Measurements from ENCODE around the gene OR2B6. TPM values are rescaled to one million over a fixed set of nuclear protein-coding genes. Genes with fewer than 3 reads are reported as not detected.

OR2B6 gene
- total and polyA plus RNA-seq, 2 donors (not counting 1 experiment from before 2014, with no cell fraction given) = 0.17 TPM; not detected in 1

DNA sequence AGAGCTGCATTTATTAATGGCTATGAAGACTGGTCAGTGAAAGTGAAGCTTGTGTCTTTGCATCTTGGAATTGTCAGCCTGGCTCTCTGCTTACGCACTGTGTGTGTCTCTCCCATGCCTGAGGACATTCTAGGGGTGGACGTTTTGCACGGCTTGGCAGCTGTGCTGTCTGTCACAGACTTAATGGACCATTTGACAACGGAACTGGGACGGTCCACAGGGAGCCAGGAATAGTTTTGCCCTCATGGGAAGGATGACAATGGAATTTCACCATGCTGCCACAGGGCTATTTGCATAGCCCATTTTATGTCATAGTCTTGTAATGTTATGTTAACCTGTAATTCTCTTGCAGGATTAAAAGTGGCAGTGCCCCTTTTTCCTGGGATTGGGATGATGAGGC, 44.7 kb downstream of the OR2B6 start:
- no peak for DNase-seq (ENCODE audit: low read depth in 2 of 2)
- no peak overlapping the region for H3K4me2 ChIP-seq (ENCODE audit: extremely low read depth, insufficient read depth, low read length)
- no peaks in the 10 kb centered on the region for H3K4me1 ChIP-seq (ENCODE audit: control insufficient read depth, extremely low read depth, insufficient read depth, low read length)
- no peaks in the 10 kb centered on the region for H3K9me3 ChIP-seq (ENCODE audit: control insufficient read depth, insufficient read depth, low read depth, low read length)
- H3K27ac ChIP-seq (ENCODE audit: insufficient read depth, low read length) = no peak overlapping the region
- no peak overlapping the region for H2AFZ ChIP-seq (ENCODE audit: low read length)
- no peak overlapping the region for H3K4me3 ChIP-seq (replicated peaks in 1 of 4; ENCODE audit: control extremely low read depth in 1 of 4, insufficient read depth in 1 of 4, low read depth in 3 of 4, low read length in 4 of 4)
- no peak overlapping the region for H3K9ac ChIP-seq (ENCODE audit: insufficient read depth, low read length)
- H4K20me1 ChIP-seq (ENCODE audit: control insufficient read depth, extremely low read depth, insufficient read depth, low read length) = no peaks in the 10 kb centered on the region
- TF ChIP-seq EZH2 (IDR thresholded peaks at IDR 0.05; ENCODE audit: low read length, missing control alignments) = no peak
- TF ChIP-seq, protein P1, sequence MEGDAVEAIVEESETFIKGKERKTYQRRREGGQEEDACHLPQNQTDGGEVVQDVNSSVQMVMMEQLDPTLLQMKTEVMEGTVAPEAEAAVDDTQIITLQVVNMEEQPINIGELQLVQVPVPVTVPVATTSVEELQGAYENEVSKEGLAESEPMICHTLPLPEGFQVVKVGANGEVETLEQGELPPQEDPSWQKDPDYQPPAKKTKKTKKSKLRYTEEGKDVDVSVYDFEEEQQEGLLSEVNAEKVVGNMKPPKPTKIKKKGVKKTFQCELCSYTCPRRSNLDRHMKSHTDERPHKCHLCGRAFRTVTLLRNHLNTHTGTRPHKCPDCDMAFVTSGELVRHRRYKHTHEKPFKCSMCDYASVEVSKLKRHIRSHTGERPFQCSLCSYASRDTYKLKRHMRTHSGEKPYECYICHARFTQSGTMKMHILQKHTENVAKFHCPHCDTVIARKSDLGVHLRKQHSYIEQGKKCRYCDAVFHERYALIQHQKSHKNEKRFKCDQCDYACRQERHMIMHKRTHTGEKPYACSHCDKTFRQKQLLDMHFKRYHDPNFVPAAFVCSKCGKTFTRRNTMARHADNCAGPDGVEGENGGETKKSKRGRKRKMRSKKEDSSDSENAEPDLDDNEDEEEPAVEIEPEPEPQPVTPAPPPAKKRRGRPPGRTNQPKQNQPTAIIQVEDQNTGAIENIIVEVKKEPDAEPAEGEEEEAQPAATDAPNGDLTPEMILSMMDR (conservative IDR thresholded peaks at IDR 0.05 in 1 of 2, IDR thresholded peaks at IDR 0.05 in 1 of 2; ENCODE audit: low read depth in 1 of 2, low read length in 2 of 2) = no peak
- H3K27me3 ChIP-seq (ENCODE audit: control insufficient read depth, insufficient read depth, low read length) = no peaks in the 10 kb centered on the region
- H3K79me2 ChIP-seq (ENCODE audit: control insufficient read depth, insufficient read depth, low read length) = no peaks in the 10 kb centered on the region
- H3K36me3 ChIP-seq (ENCODE audit: control insufficient read depth, insufficient read depth, low read length) = no peaks in the 10 kb centered on the region

DNA sequence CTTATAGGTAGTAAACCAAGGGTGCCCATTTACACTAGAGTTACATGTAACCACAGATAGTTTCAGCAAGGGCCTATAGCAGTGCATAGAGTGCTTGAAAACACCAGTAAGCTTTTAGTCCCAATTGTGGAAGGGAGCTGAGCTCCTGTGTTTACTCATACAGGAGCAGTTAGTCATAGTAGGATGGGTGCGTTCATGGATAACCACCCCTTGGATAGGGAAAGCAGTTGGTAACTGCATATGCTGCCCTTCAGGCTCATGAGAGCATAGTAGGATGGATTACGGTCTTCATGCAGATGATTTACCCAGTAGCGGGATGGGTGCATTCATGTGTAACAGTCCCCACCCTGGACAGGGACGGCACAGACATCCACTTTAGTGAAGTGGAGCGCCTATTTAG, 45.1 kb downstream of the OR2B6 start:
- no peaks in the 10 kb centered on the region for H4K20me1 ChIP-seq (ENCODE audit: control insufficient read depth, extremely low read depth, insufficient read depth, low read length)
- no peak overlapping the region for H3K9ac ChIP-seq (ENCODE audit: insufficient read depth, low read length)
- TF ChIP-seq, protein P1 (conservative IDR thresholded peaks at IDR 0.05 in 1 of 2, IDR thresholded peaks at IDR 0.05 in 1 of 2; ENCODE audit: low read depth in 1 of 2, low read length in 2 of 2) = no peak
- TF ChIP-seq EZH2 (IDR thresholded peaks at IDR 0.05; ENCODE audit: low read length, missing control alignments) = no peak
- H3K36me3 ChIP-seq (ENCODE audit: control insufficient read depth, insufficient read depth, low read length) = no peaks in the 10 kb centered on the region
- H3K27ac ChIP-seq (ENCODE audit: insufficient read depth, low read length) = no peak overlapping the region
- H3K4me3 ChIP-seq (replicated peaks in 1 of 4; ENCODE audit: control extremely low read depth in 1 of 4, insufficient read depth in 1 of 4, low read depth in 3 of 4, low read length in 4 of 4) = no peak overlapping the region
- H3K4me1 ChIP-seq (ENCODE audit: control insufficient read depth, extremely low read depth, insufficient read depth, low read length) = no peaks in the 10 kb centered on the region
- no peak overlapping the region for H3K4me2 ChIP-seq (ENCODE audit: extremely low read depth, insufficient read depth, low read length)
- DNase-seq (ENCODE audit: low read depth in 2 of 2) = no peak
- H3K9me3 ChIP-seq (ENCODE audit: control insufficient read depth, insufficient read depth, low read depth, low read length) = no peaks in the 10 kb centered on the region
- H3K79me2 ChIP-seq (ENCODE audit: control insufficient read depth, insufficient read depth, low read length) = no peaks in the 10 kb centered on the region
- no peaks in the 10 kb centered on the region for H3K27me3 ChIP-seq (ENCODE audit: control insufficient read depth, insufficient read depth, low read length)
- H2AFZ ChIP-seq (ENCODE audit: low read length) = no peak overlapping the region

DNA sequence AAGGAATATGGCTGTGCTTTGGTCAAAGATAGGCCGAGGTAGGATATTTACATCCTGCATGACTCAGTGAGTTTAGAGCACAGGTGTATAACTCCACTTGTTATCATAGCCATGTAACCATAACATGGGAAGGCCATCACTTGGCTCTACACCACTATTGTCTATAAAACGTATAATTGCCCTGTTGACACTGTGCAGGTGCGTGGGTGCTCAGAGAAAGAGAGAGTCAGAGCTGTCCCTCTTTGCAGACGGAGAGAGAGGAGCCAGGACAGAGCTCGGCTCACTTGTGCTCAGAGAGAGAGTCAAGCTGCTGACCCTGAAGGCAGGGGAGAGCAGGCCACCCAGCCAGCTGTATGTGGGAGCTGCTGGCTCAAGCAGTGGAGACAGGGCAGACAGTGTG, 46.0 kb downstream of the OR2B6 start:
- Histone ChIP-seq H3K9ac (ENCODE audit: insufficient read depth, low read length) (no peak overlapping the region), H3K36me3 (ENCODE audit: control insufficient read depth, insufficient read depth, low read length) (no peaks in the 10 kb centered on the region), H3K27ac (ENCODE audit: insufficient read depth, low read length) (no peak overlapping the region), H2AFZ (ENCODE audit: low read length) (no peak overlapping the region), H3K79me2 (ENCODE audit: control insufficient read depth, insufficient read depth, low read length) (no peaks in the 10 kb centered on the region), H3K4me2 (ENCODE audit: extremely low read depth, insufficient read depth, low read length) (no peak overlapping the region), H3K9me3 (ENCODE audit: control insufficient read depth, insufficient read depth, low read depth, low read length) (no peaks in the 10 kb centered on the region), H4K20me1 (ENCODE audit: control insufficient read depth, extremely low read depth, insufficient read depth, low read length) (no peaks in the 10 kb centered on the region), H3K27me3 (ENCODE audit: control insufficient read depth, insufficient read depth, low read length) (no peaks in the 10 kb centered on the region), H3K4me3 (replicated peaks in 1 of 4; ENCODE audit: control extremely low read depth in 1 of 4, insufficient read depth in 1 of 4, low read depth in 3 of 4, low read length in 4 of 4) (no peak overlapping the region), H3K4me1 (ENCODE audit: control insufficient read depth, extremely low read depth, insufficient read depth, low read length) (no peaks in the 10 kb centered on the region)
- no peak for DNase-seq (ENCODE audit: low read depth in 2 of 2)
- TF ChIP-seq EZH2 (IDR thresholded peaks at IDR 0.05; ENCODE audit: low read length, missing control alignments) = no peak
- TF ChIP-seq, protein P1 (conservative IDR thresholded peaks at IDR 0.05 in 1 of 2, IDR thresholded peaks at IDR 0.05 in 1 of 2; ENCODE audit: low read depth in 1 of 2, low read length in 2 of 2) = no peak
